GM23338 (cell line): Measurements from ENCODE around the gene CENPX. TPM values are rescaled to one million over a fixed set of nuclear protein-coding genes. Genes with fewer than 3 reads are reported as not detected.

Source experiments
- ATAC-seq: fragments of 200-7000 bp; cut with Tn5 transposase; 3 replicates; pipeline ENCODE4 v1.9.1; 2020
- DNase-seq: peaks from one replicate; pipeline ENCODE4 v3.0.0-alpha.2; 2015; ENCODE audit warnings: low spot score
- H2AFZ ChIP-seq: fragments of 200-600 bp; sonication (generic); 2 replicates; pipeline ENCODE4 v1.8.0; 2016; ENCODE audit warnings: antibody characterized with exemption, mild to moderate bottlenecking, moderate library complexity
- H3F3A ChIP-seq: fragments of 200-600 bp; sonication (generic); replicated peaks from 2 replicates; pipeline ENCODE4 v1.8.0; 2017; ENCODE audit warnings: antibody characterized with exemption, mixed run types, low read depth
- H3K27ac ChIP-seq: fragments of 200-600 bp; sonication (generic); 2 replicates; pipeline ENCODE4 v1.6.1; 2016; ENCODE audit warnings: low read depth
- H3K27me3 ChIP-seq: fragments of 200-600 bp; sonication (generic); 2 replicates; pipeline ENCODE4 v1.8.0; 2016; ENCODE audit warnings: mild to moderate bottlenecking, mixed run types, moderate library complexity; ENCODE audit not compliant: insufficient read depth
- H3K36me3 ChIP-seq: fragments of 200-600 bp; sonication (generic); 2 replicates; pipeline ENCODE4 v1.8.0; 2016; ENCODE audit warnings: mild to moderate bottlenecking; ENCODE audit not compliant: insufficient read depth
- H3K4me1 ChIP-seq: fragments of 200-600 bp; sonication (generic); 2 replicates; pipeline ENCODE4 v1.8.0; 2016; ENCODE audit warnings: mild to moderate bottlenecking, moderate library complexity; ENCODE audit not compliant: insufficient read depth
- H3K4me2 ChIP-seq: fragments of 200-600 bp; sonication (generic); 2 replicates; pipeline ENCODE4 v1.7.1; 2017; ENCODE audit warnings: mixed run types
- H3K4me3 ChIP-seq: fragments of 200-600 bp; sonication (generic); 2 replicates; pipeline ENCODE4 v1.6.1; 2016; ENCODE audit warnings: mixed run types
- H3K79me2 ChIP-seq: fragments of 200-600 bp; sonication (generic); replicated peaks from 2 replicates; pipeline ENCODE4 v1.8.0; 2017; ENCODE audit warnings: mild to moderate bottlenecking; ENCODE audit not compliant: insufficient read depth
- H3K9me2 ChIP-seq: fragments of 200-600 bp; sonication (generic); 2 replicates; pipeline ENCODE4 v1.8.0; 2017; ENCODE audit not compliant: insufficient read depth
- H4K20me1 ChIP-seq: fragments of 200-600 bp; sonication (generic); replicated peaks from 2 replicates; pipeline ENCODE4 v1.8.0; 2017; ENCODE audit warnings: mild to moderate bottlenecking; ENCODE audit not compliant: insufficient read depth
- H3K27ac Mint-ChIP-seq: 2 replicates; pipeline ENCODE4 v1.8.0; 2020; ENCODE audit warnings: inconsistent platforms, mild to moderate bottlenecking, moderate library complexity, mixed read lengths
- H3K27me3 Mint-ChIP-seq: 3 replicates; pipeline ENCODE4 v1.8.0; 2022; ENCODE audit warnings: low read depth, mild to moderate bottlenecking, moderate library complexity, mixed read lengths, inconsistent platforms; ENCODE audit not compliant: insufficient read depth, poor library complexity
- H3K36me3 Mint-ChIP-seq: 3 replicates; pipeline ENCODE4 v1.8.0; 2021; ENCODE audit warnings: low read depth, mild to moderate bottlenecking, inconsistent platforms, moderate library complexity, mixed read lengths
- H3K4me1 Mint-ChIP-seq: 3 replicates; pipeline ENCODE4 v1.8.0; 2020; ENCODE audit warnings: mild to moderate bottlenecking, inconsistent platforms, mixed read lengths
- H3K4me3 Mint-ChIP-seq: 3 replicates; pipeline ENCODE4 v1.8.0; 2021; ENCODE audit warnings: moderate library complexity, mild to moderate bottlenecking, inconsistent platforms, mixed read lengths
- H3K9me3 Mint-ChIP-seq: 3 replicates; pipeline ENCODE4 v1.8.0; 2020; ENCODE audit warnings: moderate library complexity, mild to moderate bottlenecking, inconsistent platforms, mixed read lengths
- JUNB ChIP-seq: IDR thresholded peaks from one replicate; pipeline ENCODE4 v1.6.1; 2016; ENCODE audit warnings: antibody characterized with exemption; ENCODE audit not compliant: unreplicated experiment
- NANOG ChIP-seq: IDR thresholded peaks from 2 replicates; pipeline ENCODE4 v1.6.1; 2016; ENCODE audit warnings: antibody characterized with exemption, borderline replicate concordance
- POLR2AphosphoS5 ChIP-seq: IDR thresholded peaks from 2 replicates; pipeline ENCODE4 v1.6.1; 2016; ENCODE audit warnings: antibody characterized with exemption, low read depth
- STAT1 ChIP-seq: IDR thresholded peaks from one replicate; pipeline ENCODE4 v1.6.1; 2016; ENCODE audit warnings: antibody characterized with exemption; ENCODE audit not compliant: unreplicated experiment
- ZNF114 ChIP-seq: fragments of 250-450 bp; sonication (Bioruptor Pico); IDR thresholded peaks from 2 replicates; pipeline ENCODE4 v1.5.0; 2020; ENCODE audit warnings: mild to moderate bottlenecking, moderate library complexity
- ZNF331 ChIP-seq: fragments of 250-450 bp; sonication (Bioruptor Pico); IDR thresholded peaks from 2 replicates; pipeline ENCODE4 v1.5.0; 2020; ENCODE audit warnings: low read depth, mild to moderate bottlenecking, moderate library complexity
- ZNF462 ChIP-seq: fragments of 250-450 bp; sonication (Bioruptor Pico); IDR thresholded peaks from 2 replicates; pipeline ENCODE4 v1.5.0; 2020; ENCODE audit warnings: mild to moderate bottlenecking, moderate library complexity
- polyA plus RNA-seq: library from polyadenylated mRNA; unstranded; fragments of >200 nt; fragmentation: Nextera tagmentation; extraction: Ambion mirVana; gene quantifications from 2 replicates; pipeline ENCODE4 v1.2.1, GENCODE V29; 2016
- total RNA-seq: library from RNA; depleted of rRNA; stranded (reverse); fragments of >200 nt; shearing (Covaris generic); gene quantifications from 2 replicates; pipeline ENCODE4 v1.2.3, GENCODE V29; 2014
- TF ChIP-seq, protein P1 (sequence below): IDR thresholded peaks from one replicate; pipeline ENCODE4 v1.6.1; 2018; ENCODE audit warnings: antibody characterized with exemption; ENCODE audit not compliant: unreplicated experiment
- TF ChIP-seq, protein P2 (sequence below): IDR thresholded peaks from 2 replicates; pipeline ENCODE4 v1.6.1; 2016; ENCODE audit warnings: antibody characterized with exemption

Gene CENPX
- total and polyA plus RNA-seq, 2 experiments from 2014 or later = 114 to 157 TPM

DNA sequence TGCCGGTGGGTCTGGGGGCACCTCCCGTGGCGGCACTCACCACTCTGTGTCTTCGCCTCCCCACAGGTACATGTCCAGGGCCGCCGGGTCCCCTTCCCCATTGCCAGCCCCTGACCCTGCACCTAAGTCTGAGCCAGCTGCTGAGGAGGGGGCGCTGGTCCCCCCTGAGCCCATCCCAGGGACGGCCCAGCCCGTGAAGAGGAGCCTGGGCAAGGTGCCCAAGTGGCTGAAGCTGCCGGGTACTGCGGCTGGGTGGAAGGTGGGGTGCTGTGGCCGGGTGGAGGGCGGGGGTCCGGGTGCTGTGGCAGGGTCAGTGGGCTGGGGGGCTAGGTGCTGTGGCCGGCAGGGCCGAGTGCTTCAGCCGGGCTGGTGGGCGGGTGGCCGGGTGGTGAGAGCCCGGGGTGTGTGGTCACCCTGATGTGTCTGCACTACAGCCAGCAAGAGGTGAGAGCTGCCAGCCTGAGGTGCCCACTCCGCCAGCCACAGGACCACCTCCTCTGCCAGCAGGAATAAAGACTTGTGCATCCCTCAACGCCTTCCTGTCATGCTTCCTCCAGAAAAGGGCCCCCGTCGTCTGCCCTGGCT lies 5.7 kb downstream of the CENPX start (continued):
- TF ChIP-seq, protein P1, sequence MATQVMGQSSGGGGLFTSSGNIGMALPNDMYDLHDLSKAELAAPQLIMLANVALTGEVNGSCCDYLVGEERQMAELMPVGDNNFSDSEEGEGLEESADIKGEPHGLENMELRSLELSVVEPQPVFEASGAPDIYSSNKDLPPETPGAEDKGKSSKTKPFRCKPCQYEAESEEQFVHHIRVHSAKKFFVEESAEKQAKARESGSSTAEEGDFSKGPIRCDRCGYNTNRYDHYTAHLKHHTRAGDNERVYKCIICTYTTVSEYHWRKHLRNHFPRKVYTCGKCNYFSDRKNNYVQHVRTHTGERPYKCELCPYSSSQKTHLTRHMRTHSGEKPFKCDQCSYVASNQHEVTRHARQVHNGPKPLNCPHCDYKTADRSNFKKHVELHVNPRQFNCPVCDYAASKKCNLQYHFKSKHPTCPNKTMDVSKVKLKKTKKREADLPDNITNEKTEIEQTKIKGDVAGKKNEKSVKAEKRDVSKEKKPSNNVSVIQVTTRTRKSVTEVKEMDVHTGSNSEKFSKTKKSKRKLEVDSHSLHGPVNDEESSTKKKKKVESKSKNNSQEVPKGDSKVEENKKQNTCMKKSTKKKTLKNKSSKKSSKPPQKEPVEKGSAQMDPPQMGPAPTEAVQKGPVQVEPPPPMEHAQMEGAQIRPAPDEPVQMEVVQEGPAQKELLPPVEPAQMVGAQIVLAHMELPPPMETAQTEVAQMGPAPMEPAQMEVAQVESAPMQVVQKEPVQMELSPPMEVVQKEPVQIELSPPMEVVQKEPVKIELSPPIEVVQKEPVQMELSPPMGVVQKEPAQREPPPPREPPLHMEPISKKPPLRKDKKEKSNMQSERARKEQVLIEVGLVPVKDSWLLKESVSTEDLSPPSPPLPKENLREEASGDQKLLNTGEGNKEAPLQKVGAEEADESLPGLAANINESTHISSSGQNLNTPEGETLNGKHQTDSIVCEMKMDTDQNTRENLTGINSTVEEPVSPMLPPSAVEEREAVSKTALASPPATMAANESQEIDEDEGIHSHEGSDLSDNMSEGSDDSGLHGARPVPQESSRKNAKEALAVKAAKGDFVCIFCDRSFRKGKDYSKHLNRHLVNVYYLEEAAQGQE = no peak
- TF ChIP-seq ZNF331 (CRISPR knock-in tag) (no peak), ZNF114 (CRISPR knock-in tag) (no peak), JUNB (no peak), POLR2AphosphoS5 (no peak), STAT1 (no peak)
- TF ChIP-seq, protein P2, sequence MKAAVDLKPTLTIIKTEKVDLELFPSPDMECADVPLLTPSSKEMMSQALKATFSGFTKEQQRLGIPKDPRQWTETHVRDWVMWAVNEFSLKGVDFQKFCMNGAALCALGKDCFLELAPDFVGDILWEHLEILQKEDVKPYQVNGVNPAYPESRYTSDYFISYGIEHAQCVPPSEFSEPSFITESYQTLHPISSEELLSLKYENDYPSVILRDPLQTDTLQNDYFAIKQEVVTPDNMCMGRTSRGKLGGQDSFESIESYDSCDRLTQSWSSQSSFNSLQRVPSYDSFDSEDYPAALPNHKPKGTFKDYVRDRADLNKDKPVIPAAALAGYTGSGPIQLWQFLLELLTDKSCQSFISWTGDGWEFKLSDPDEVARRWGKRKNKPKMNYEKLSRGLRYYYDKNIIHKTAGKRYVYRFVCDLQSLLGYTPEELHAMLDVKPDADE = no peak

GRCh38 chr17:82016061-82016874 lies 6.4 kb downstream of the CENPX start:
- Mint-ChIP-seq H3K4me3 (no peak overlapping the region), H3K4me1 (no peaks in the 10 kb centered on the region), H3K27ac (no peak overlapping the region), H3K27me3 (peaks cover 10% of the 10 kb centered on the region), H3K9me3 (no peaks in the 10 kb centered on the region), H3K36me3 (peaks cover 6% of the 10 kb centered on the region; the same call in 1 of the 3 replicates)
- no peak overlapping the region for H3K27ac ChIP-seq
- H3K4me1 ChIP-seq = peaks cover 1% of the 10 kb centered on the region; the same call in 1 of the 2 replicates
- no peaks in the 10 kb centered on the region for H3K36me3 ChIP-seq
- peaks cover under 1% of the 10 kb centered on the region for H4K20me1 ChIP-seq
- H2AFZ ChIP-seq = no peak overlapping the region
- H3K4me2 ChIP-seq = no peak overlapping the region
- H3K27me3 ChIP-seq = no peaks in the 10 kb centered on the region
- 0 out of 2 replicates have a peak, but pooled peaks cover 8% of the 10 kb centered on the region for H3F3A ChIP-seq
- no peak overlapping the region for H3K4me3 ChIP-seq
- no peak for DNase-seq
- H3K9me2 ChIP-seq = no peaks in the 10 kb centered on the region
- H3K79me2 ChIP-seq = peaks cover 3% of the 10 kb centered on the region; the same call in 1 of the 2 replicates
- ATAC-seq = no peak
- no peak for TF ChIP-seq POLR2AphosphoS5
- no peak for TF ChIP-seq ZNF114 (CRISPR knock-in tag)
- no peak for TF ChIP-seq ZNF462 (CRISPR knock-in tag)
- TF ChIP-seq, protein P2 = no peak
- no peak for TF ChIP-seq ZNF331 (CRISPR knock-in tag)
- TF ChIP-seq NANOG = no peak
- TF ChIP-seq JUNB = no peak
- TF ChIP-seq STAT1 = no peak
